Measurements from ENCODE around the gene MPV17L2. TPM values are rescaled to one million over a fixed set of nuclear protein-coding genes. Genes with fewer than 3 reads are reported as not detected.
A peak's percentile ranks its signal among the peaks of the same experiment; 100 is the strongest.

The MPV17L2 gene
- total RNA-seq, 4 donors from 2014 or later, result 13.8 to 30.7 (median 22.4) TPM

DNA sequence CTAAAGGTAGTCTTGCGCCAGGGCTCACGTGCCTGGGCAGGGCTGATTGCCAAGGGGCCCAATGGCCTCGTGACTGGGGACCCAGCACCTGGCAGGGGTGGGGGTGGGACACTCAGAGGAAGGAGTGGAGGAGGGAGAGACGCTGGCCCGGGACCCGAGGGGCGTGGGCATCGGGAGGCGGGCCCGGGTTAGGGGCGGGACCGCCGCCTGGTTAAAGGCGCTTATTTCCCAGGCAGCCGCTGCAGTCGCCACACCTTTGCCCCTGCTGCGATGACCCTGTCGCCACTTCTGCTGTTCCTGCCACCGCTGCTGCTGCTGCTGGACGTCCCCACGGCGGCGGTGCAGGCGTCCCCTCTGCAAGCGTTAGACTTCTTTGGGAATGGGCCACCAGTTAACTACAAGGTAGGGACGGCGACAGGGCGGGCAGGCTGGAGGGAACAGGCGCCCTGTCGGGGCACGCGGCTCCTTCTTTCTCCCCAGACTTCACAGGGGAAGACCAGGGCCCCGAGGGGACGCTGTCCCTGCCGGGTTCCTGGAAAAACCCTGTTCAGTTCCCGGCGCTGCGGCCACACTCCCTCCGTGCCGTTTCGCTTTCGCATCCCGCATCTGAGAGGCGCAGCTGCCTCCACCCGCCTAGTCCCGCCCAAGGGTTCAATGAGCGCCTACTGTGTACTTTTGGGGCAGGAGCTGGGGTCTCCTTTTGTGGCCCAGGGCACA lies 19.3 kb upstream of the MPV17L2 start, which contains the start of gene IFI30:
Gene IFI30 (plus strand): TSS at position 242 of the 717 bp plus-strand sequence. CDS start 29 bp downstream, at position 271.
- WGBS, 2 donors (ENCODE audit: low coverage in 1 of 2), result 0% methylated on average over 1 to 7 of the region's 47 CpGs

GRCh38 chr19:18174983-18175382 lies 18.0 kb upstream of the MPV17L2 start:
- peak overlapping the region in 1 of 2 donors; percentile 75 for H3K4me3 ChIP-seq
- peaks cover 0 to under 1% of the 10 kb centered on the region in 2 donors for H3K36me3 ChIP-seq
- H3K27me3 ChIP-seq, result no peaks in the 10 kb centered on the region
- H3K4me1 ChIP-seq, result peaks cover 0 to 24% (median 4%) of the 10 kb centered on the region in 3 donors
- H3K9me3 ChIP-seq, result no peaks in the 10 kb centered on the region
- TF ChIP-seq CTCF (IDR thresholded peaks at IDR 0.05), result no peak
- no peak for TF ChIP-seq POLR2A (IDR thresholded peaks at IDR 0.05)
- no peak for TF ChIP-seq EP300 (IDR thresholded peaks at IDR 0.05)
- TF ChIP-seq POLR2AphosphoS5 (IDR thresholded peaks at IDR 0.05), result no peak
- WGBS, 2 donors (ENCODE audit: low coverage in 1 of 2), result no CpG with 5 or more reads among the region's 11 CpGs
- ATAC-seq, result no peak
- no peak overlapping the region for H3K27ac ChIP-seq

More for the DNA sequence above, 19.3 kb upstream of the MPV17L2 start, which contains the start of gene IFI30:
- ATAC-seq, result peak; percentile 78
- peaks cover 0 to 13% of the 10 kb centered on the region in 2 donors for H3K36me3 ChIP-seq
- TF ChIP-seq POLR2AphosphoS5 (IDR thresholded peaks at IDR 0.05) (peak; percentile 9), POLR2A (IDR thresholded peaks at IDR 0.05) (peak in 1 of 2 donors; percentile 49), CTCF (IDR thresholded peaks at IDR 0.05) (no peak), EP300 (IDR thresholded peaks at IDR 0.05) (no peak)
- H3K4me1 ChIP-seq, result peaks cover 0 to 24% (median 4%) of the 10 kb centered on the region in 3 donors
- no peaks in the 10 kb centered on the region for H3K27me3 ChIP-seq
- H3K9me3 ChIP-seq, result no peaks in the 10 kb centered on the region
- peak within 1 kb of the TSS in 3 of 4 donors; percentile 54 to 74 (median 66) for H3K27ac ChIP-seq
- peak within 1 kb of the TSS; percentile 46 to 75 for H3K4me3 ChIP-seq

DNA sequence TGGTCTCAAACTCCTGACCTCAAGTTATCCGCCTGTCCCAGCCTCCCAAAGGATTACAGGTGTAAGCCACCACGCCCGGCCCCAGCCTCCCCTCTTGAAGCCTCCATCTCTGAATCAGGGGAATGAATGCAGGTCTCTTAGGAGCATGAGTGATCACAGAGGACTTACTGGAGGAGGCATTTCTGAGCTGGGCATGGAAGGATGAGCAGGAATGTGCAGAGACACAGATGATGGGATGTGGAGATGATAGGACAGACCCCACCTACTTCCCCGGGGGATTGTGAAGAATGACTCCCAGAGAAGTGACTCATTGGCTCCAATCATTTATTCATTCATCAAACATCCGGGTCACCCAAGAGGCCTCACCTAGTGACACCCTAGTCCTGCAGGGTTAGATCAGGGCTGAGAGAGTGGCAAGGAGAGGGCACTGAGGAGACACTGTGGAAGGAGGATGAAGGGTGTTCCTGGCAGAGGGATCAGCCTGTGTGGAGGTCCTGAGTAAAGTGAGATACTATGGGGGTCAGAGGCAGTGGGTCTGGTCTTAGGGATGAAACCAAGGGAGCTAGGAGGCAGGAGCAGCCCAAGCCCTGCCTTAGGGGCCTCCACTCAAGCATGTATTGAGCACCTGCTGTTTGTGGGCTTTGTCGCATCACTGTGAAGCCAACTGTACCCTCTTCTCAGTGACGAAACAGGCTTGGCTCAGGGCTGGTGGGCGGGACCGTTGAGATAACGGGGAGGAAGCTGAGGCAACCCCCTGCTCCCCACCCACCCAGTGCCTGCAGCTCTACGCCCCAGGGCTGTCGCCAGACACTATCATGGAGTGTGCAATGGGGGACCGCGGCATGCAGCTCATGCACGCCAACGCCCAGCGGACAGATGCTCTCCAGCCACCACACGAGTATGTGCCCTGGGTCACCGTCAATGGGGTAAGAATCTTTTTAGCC lies 16.4 kb upstream of the MPV17L2 start:
- Histone ChIP-seq H3K27me3 (peaks cover 3% of the 10 kb centered on the region), H3K9me3 (no peaks in the 10 kb centered on the region), H3K4me1 (peaks cover 0 to 24% (median 4%) of the 10 kb centered on the region in 3 donors), H3K4me3 (no peak overlapping the region), H3K27ac (no peak overlapping the region), H3K36me3 (no peaks in the 10 kb centered on the region)
- 67 to 81% methylated on average over 1 to 4 of the region's 19 CpGs for WGBS, 2 donors (ENCODE audit: low coverage in 1 of 2)
- TF ChIP-seq EP300 (IDR thresholded peaks at IDR 0.05) (no peak), POLR2A (IDR thresholded peaks at IDR 0.05) (no peak), POLR2AphosphoS5 (IDR thresholded peaks at IDR 0.05) (no peak), CTCF (IDR thresholded peaks at IDR 0.05) (no peak)
- ATAC-seq, result no peak

DNA sequence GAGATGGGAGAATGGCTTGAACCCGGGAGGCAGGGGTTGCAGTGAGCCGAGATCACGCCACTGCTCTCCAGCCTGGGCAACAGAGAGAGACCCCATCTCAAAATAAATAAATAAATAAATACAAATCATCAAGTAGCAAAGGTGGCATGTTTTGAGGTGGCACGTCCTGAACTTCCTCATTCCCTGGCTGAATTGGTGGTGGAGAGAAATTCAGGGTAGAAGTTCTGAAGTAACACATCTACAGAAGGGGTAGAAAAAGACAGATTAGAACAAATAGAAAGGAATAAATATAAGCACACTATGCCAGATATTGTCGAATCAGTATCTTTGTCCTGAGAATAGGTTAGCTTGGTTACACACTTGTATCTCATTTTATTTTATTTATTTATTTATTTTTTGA lies 13.1 kb upstream of the MPV17L2 start:
- Histone ChIP-seq H3K27ac (no peak overlapping the region), H3K36me3 (no peaks in the 10 kb centered on the region), H3K4me3 (no peak overlapping the region), H3K27me3 (peaks cover 4% of the 10 kb centered on the region), H3K4me1 (peaks cover 0 to 3% (median 0%) of the 10 kb centered on the region in 3 donors), H3K9me3 (no peaks in the 10 kb centered on the region)
- TF ChIP-seq CTCF (IDR thresholded peaks at IDR 0.05) (no peak), EP300 (IDR thresholded peaks at IDR 0.05) (no peak), POLR2AphosphoS5 (IDR thresholded peaks at IDR 0.05) (no peak), POLR2A (IDR thresholded peaks at IDR 0.05) (no peak)
- ATAC-seq, result no peak
- WGBS, 2 donors (ENCODE audit: low coverage in 1 of 2), result 75 to 89% methylated on average over 5 of the region's 5 CpGs
